Measurements from ENCODE around the gene UBA52.
"Not testable (repeated sequence)": the region's sequence is repeated elsewhere in the genome, so short reads cannot be mapped to it uniquely, and the experiment has no call there.

UBA52 gene

GRCh38 chr19:18571564-18572344 lies at the start of gene UBA52:
Gene UBA52, plus strand, starts transcription at chr19:18571857. Its CDS starts 1,444 bp downstream, at chr19:18573301.
- in situ Hi-C loops (cut with HindIII; ENCODE audit: low pct_unique_long_range_greater_than_20kb, low sequenced_read_pairs), result no loop called here
- DNase-seq (ENCODE audit: low read depth in 1 of 2, low spot score in 1 of 2), result peak; percentile 70 to 97
- TF ChIP-seq JUND (IDR thresholded peaks at IDR 0.05; ENCODE audit: low read depth), result no peak

GRCh38 chr19:18522124-18522861 lies 49.4 kb upstream of the UBA52 start:
- no peak for TF ChIP-seq JUND (IDR thresholded peaks at IDR 0.05; ENCODE audit: low read depth)
- in situ Hi-C loops (cut with HindIII; ENCODE audit: low pct_unique_long_range_greater_than_20kb, low sequenced_read_pairs), result no loop called here
- peak; percentile 87 to 99 for DNase-seq (ENCODE audit: low read depth in 1 of 2, low spot score in 1 of 2)

GRCh38 chr19:18522862-18523440 lies 48.7 kb upstream of the UBA52 start:
- DNase-seq (ENCODE audit: low read depth in 1 of 2, low spot score in 1 of 2); in situ Hi-C loops (cut with HindIII; ENCODE audit: low pct_unique_long_range_greater_than_20kb, low sequenced_read_pairs): not testable (repeated sequence)

- TF ChIP-seq JUND (IDR thresholded peaks at IDR 0.05; ENCODE audit: low read depth), result no peak
- peak in 1 of 2 experiments; percentile 28 for DNase-seq (ENCODE audit: low read depth in 1 of 2, low spot score in 1 of 2)
- in situ Hi-C loops (cut with HindIII; ENCODE audit: low pct_unique_long_range_greater_than_20kb, low sequenced_read_pairs), result no loop called here
These were observed 47.8 kb upstream of the UBA52 start for GRCh38 chr19:18523841-18524240.

- DNase-seq (ENCODE audit: low read depth in 1 of 2, low spot score in 1 of 2), result no peak
- in situ Hi-C loops (cut with HindIII; ENCODE audit: low pct_unique_long_range_greater_than_20kb, low sequenced_read_pairs), result no loop called here
- no peak for TF ChIP-seq JUND (IDR thresholded peaks at IDR 0.05; ENCODE audit: low read depth)
These were observed 45.3 kb upstream of the UBA52 start for GRCh38 chr19:18526316-18526715.

GRCh38 chr19:18529782-18530181 lies 41.9 kb upstream of the UBA52 start:
- no peak for DNase-seq (ENCODE audit: low read depth in 1 of 2, low spot score in 1 of 2)
- in situ Hi-C loops (cut with HindIII; ENCODE audit: low pct_unique_long_range_greater_than_20kb, low sequenced_read_pairs), result no loop called here
- no peak for TF ChIP-seq JUND (IDR thresholded peaks at IDR 0.05; ENCODE audit: low read depth)

- no peak for TF ChIP-seq JUND (IDR thresholded peaks at IDR 0.05; ENCODE audit: low read depth)
- in situ Hi-C loops (cut with HindIII; ENCODE audit: low pct_unique_long_range_greater_than_20kb, low sequenced_read_pairs), result no loop called here
- DNase-seq (ENCODE audit: low read depth in 1 of 2, low spot score in 1 of 2), result no peak
These were observed 40.2 kb upstream of the UBA52 start for GRCh38 chr19:18531485-18531884.

GRCh38 chr19:18532168-18532890 lies 39.3 kb upstream of the UBA52 start:
- DNase-seq (ENCODE audit: low read depth in 1 of 2, low spot score in 1 of 2), result no peak
- TF ChIP-seq JUND (IDR thresholded peaks at IDR 0.05; ENCODE audit: low read depth), result no peak
- in situ Hi-C loops (cut with HindIII; ENCODE audit: low pct_unique_long_range_greater_than_20kb, low sequenced_read_pairs), result no loop called here

- no peak for DNase-seq (ENCODE audit: low read depth in 1 of 2, low spot score in 1 of 2)
- no peak for TF ChIP-seq JUND (IDR thresholded peaks at IDR 0.05; ENCODE audit: low read depth)
- in situ Hi-C loops (cut with HindIII; ENCODE audit: low pct_unique_long_range_greater_than_20kb, low sequenced_read_pairs), result no loop called here
These were observed 38.6 kb upstream of the UBA52 start for GRCh38 chr19:18533058-18533457.

- no peak for DNase-seq (ENCODE audit: low read depth in 1 of 2, low spot score in 1 of 2)
- no peak for TF ChIP-seq JUND (IDR thresholded peaks at IDR 0.05; ENCODE audit: low read depth)
- in situ Hi-C loops (cut with HindIII; ENCODE audit: low pct_unique_long_range_greater_than_20kb, low sequenced_read_pairs), result no loop called here
These were observed 35.2 kb upstream of the UBA52 start for GRCh38 chr19:18536475-18536874.

GRCh38 chr19:18537431-18537830 lies 34.2 kb upstream of the UBA52 start:
- in situ Hi-C loops (cut with HindIII; ENCODE audit: low pct_unique_long_range_greater_than_20kb, low sequenced_read_pairs), result no loop called here
- TF ChIP-seq JUND (IDR thresholded peaks at IDR 0.05; ENCODE audit: low read depth), result no peak
- DNase-seq (ENCODE audit: low read depth in 1 of 2, low spot score in 1 of 2), result no peak

- no peak for DNase-seq (ENCODE audit: low read depth in 1 of 2, low spot score in 1 of 2)
- in situ Hi-C loops (cut with HindIII; ENCODE audit: low pct_unique_long_range_greater_than_20kb, low sequenced_read_pairs), result no loop called here
- no peak for TF ChIP-seq JUND (IDR thresholded peaks at IDR 0.05; ENCODE audit: low read depth)
These were observed 33.5 kb upstream of the UBA52 start for GRCh38 chr19:18538115-18538514.
